ENCODE measurements around the gene PGBD1. TPM values are rescaled to one million over a fixed set of nuclear protein-coding genes. Genes with fewer than 3 reads are reported as not detected.

PGBD1 gene
- total and polyA plus RNA-seq, 2 of the 13 experiments (the other 11 are each of a cell fraction or from before 2014, with no cell fraction given) = 3.6 to 6.9 TPM

DNA sequence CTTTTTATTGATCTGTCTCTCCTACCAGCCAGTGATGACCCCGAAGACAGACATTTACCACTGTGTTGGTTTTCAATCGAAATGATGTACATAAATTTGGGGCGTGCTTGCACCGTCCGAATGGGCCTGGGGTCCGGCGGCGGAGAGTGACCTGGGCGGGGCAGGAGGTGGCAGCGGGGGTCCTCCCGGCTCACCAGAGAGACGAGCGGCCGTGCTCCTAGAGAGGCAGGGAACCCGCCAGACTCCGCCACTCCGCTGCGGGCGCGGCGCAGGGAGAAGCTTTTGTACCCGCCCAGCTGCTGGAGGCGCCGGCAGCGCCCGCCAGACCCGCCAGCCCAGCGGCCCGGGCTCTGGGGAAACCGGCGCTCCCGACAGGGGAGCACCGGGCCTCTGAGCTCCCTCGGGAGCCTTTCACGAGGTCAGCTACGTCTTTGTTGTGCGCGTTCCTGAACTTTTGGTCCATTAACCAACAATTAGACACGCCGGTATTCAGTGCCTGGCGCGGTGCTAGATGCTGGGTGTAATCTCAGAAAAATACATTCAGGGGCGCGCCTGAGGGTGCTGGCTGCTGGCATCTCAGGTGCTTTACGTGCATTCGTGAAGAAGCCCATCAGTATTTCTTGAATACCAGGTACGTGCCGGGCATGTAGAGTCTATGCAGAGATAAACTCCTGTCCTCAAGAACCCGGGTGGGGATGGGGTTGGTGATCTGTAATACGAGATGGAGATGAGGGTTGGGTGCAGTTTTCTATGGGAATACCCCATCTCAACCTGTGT lies at the start of gene PGBD1 (continued):
- no peak for TF ChIP-seq ETS1 (CRISPR knock-in tag; IDR thresholded peaks at IDR 0.05)
- no peak for TF ChIP-seq DMTF1 (CRISPR knock-in tag; IDR thresholded peaks at IDR 0.05)
- no peak; the same call in 1 of the 2 replicates for TF ChIP-seq ZNF607 (CRISPR knock-in tag; IDR thresholded peaks at IDR 0.05; ENCODE audit: borderline replicate concordance)
- no peak for TF ChIP-seq SP2 (CRISPR knock-in tag; IDR thresholded peaks at IDR 0.05)
- TF ChIP-seq PHB2 (IDR thresholded peaks at IDR 0.05; ENCODE audit: partially characterized antibody) = no peak
- TF ChIP-seq, protein P1, sequence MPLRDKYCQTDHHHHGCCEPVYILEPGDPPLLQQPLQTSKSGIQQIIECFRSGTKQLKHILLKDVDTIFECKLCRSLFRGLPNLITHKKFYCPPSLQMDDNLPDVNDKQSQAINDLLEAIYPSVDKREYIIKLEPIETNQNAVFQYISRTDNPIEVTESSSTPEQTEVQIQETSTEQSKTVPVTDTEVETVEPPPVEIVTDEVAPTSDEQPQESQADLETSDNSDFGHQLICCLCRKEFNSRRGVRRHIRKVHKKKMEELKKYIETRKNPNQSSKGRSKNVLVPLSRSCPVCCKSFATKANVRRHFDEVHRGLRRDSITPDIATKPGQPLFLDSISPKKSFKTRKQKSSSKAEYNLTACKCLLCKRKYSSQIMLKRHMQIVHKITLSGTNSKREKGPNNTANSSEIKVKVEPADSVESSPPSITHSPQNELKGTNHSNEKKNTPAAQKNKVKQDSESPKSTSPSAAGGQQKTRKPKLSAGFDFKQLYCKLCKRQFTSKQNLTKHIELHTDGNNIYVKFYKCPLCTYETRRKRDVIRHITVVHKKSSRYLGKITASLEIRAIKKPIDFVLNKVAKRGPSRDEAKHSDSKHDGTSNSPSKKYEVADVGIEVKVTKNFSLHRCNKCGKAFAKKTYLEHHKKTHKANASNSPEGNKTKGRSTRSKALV (CRISPR knock-in tag; IDR thresholded peaks at IDR 0.05) = peak; percentile 74
- TF ChIP-seq ZNF629 (CRISPR knock-in tag; conservative IDR thresholded peaks at IDR 0.05) = no peak
- TF ChIP-seq NR2F1 (CRISPR knock-in tag; IDR thresholded peaks at IDR 0.05) = no peak; a peak in 1 of 4 replicates
- no peak for TF ChIP-seq CBX5 (CRISPR knock-in tag; IDR thresholded peaks at IDR 0.05; ENCODE audit: borderline replicate concordance)
- TF ChIP-seq REPIN1 (CRISPR knock-in tag; IDR thresholded peaks at IDR 0.05; ENCODE audit: borderline replicate concordance, low read depth) = peak; percentile 88
- peak in 1 of 2 experiments; percentile 65; a peak in 1 of 4 replicates for TF ChIP-seq REST (IDR thresholded peaks at IDR 0.05; ENCODE audit: borderline replicate concordance in 1 of 2, low read depth in 1 of 2, low read length in 2 of 2)
- TF ChIP-seq LRRFIP1 (CRISPR knock-in tag; conservative IDR thresholded peaks at IDR 0.05) = no peak
- TF ChIP-seq, protein P2, sequence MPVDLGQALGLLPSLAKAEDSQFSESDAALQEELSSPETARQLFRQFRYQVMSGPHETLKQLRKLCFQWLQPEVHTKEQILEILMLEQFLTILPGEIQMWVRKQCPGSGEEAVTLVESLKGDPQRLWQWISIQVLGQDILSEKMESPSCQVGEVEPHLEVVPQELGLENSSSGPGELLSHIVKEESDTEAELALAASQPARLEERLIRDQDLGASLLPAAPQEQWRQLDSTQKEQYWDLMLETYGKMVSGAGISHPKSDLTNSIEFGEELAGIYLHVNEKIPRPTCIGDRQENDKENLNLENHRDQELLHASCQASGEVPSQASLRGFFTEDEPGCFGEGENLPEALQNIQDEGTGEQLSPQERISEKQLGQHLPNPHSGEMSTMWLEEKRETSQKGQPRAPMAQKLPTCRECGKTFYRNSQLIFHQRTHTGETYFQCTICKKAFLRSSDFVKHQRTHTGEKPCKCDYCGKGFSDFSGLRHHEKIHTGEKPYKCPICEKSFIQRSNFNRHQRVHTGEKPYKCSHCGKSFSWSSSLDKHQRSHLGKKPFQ (CRISPR knock-in tag; IDR thresholded peaks at IDR 0.05; ENCODE audit: insufficient replicate concordance) = peak; percentile 75

Data from HepG2 (cell line).